ENCODE measurements around the gene IRX4. TPM values are rescaled to one million over a fixed set of nuclear protein-coding genes. Genes with fewer than 3 reads are reported as not detected.

Gene IRX4
- total RNA-seq, 6 donors from 2014 or later = 1.7 TPM; not detected in 5

DNA sequence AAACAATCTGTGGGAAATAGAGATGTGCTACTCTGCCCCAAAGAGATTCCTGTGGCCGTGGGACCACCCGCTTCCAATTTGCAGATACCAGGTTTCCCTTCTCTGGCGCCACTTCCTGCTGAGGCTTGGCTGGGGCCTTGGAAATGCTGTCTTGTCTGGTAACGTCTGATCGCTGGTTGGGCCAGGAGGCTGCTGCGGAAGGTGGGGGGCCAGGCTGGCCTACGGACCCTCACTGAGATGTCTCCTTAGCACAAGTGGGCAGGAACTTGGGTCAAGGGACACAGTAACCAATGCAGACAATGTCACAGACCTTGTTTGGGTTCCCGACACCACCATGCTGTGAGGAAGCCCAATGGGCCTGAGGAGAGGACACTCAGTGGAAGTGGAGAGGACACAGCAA, 31.7 kb upstream of the IRX4 start:
- WGBS, 2 donors = 85 to 100% methylated on average over 2 to 8 of the region's 8 CpGs
- H3K9me3 ChIP-seq = peaks cover 0 to 7% (median 0%) of the 10 kb centered on the region in 4 donors
- no peaks in the 10 kb centered on the region for H3K27me3 ChIP-seq
- no peak overlapping the region for H3K27ac ChIP-seq
- DNase-seq = peak in 1 of 2 donors; percentile 6
- H3K4me1 ChIP-seq = no peaks in the 10 kb centered on the region
- no peak for ATAC-seq (ENCODE audit: low FRiP score in 2 of 2)
- TF ChIP-seq POLR2A (IDR thresholded peaks at IDR 0.05) = no peak
- TF ChIP-seq POLR2AphosphoS5 (IDR thresholded peaks at IDR 0.05) = no peak
- TF ChIP-seq CTCF (IDR thresholded peaks at IDR 0.05) = no peak
- TF ChIP-seq EP300 (IDR thresholded peaks at IDR 0.05) = no peak
- H3K36me3 ChIP-seq = no peaks in the 10 kb centered on the region
- no peak overlapping the region for H3K4me3 ChIP-seq

- Histone ChIP-seq H3K27ac (no peak overlapping the region), H3K36me3 (no peaks in the 10 kb centered on the region), H3K4me3 (no peak overlapping the region), H3K4me1 (no peaks in the 10 kb centered on the region), H3K27me3 (no peaks in the 10 kb centered on the region), H3K9me3 (peaks cover 0 to 7% (median 0%) of the 10 kb centered on the region in 4 donors)
- DNase-seq = no peak
- TF ChIP-seq POLR2AphosphoS5 (IDR thresholded peaks at IDR 0.05) (no peak), CTCF (IDR thresholded peaks at IDR 0.05) (no peak), POLR2A (IDR thresholded peaks at IDR 0.05) (no peak), EP300 (IDR thresholded peaks at IDR 0.05) (no peak)
- 90 to 92% methylated on average over 15 of the region's 15 CpGs for WGBS, 2 donors
- no peak for ATAC-seq (ENCODE audit: low FRiP score in 2 of 2)
These were observed 30.9 kb upstream of the IRX4 start for GRCh38 chr5:1913578-1913977.

- H3K36me3 ChIP-seq = no peaks in the 10 kb centered on the region
- WGBS, 2 donors = 75 to 80% methylated on average over 16 to 18 of the region's 18 CpGs
- H3K9me3 ChIP-seq = peaks cover 0 to 7% (median 0%) of the 10 kb centered on the region in 4 donors
- H3K4me3 ChIP-seq = no peak overlapping the region
- H3K4me1 ChIP-seq = no peaks in the 10 kb centered on the region
- no peak for TF ChIP-seq POLR2AphosphoS5 (IDR thresholded peaks at IDR 0.05)
- no peak for TF ChIP-seq CTCF (IDR thresholded peaks at IDR 0.05)
- TF ChIP-seq EP300 (IDR thresholded peaks at IDR 0.05) = no peak
- TF ChIP-seq POLR2A (IDR thresholded peaks at IDR 0.05) = no peak
- H3K27me3 ChIP-seq = no peaks in the 10 kb centered on the region
- ATAC-seq (ENCODE audit: low FRiP score in 2 of 2) (no peak), DNase-seq (no peak)
- no peak overlapping the region for H3K27ac ChIP-seq
These were observed 30.3 kb upstream of the IRX4 start for GRCh38 chr5:1912951-1913565.

- Histone ChIP-seq H3K27me3 (no peaks in the 10 kb centered on the region), H3K27ac (no peak overlapping the region), H3K9me3 (peaks cover 0 to 7% (median 0%) of the 10 kb centered on the region in 4 donors), H3K4me3 (no peak overlapping the region), H3K4me1 (no peaks in the 10 kb centered on the region), H3K36me3 (no peaks in the 10 kb centered on the region)
- TF ChIP-seq CTCF (IDR thresholded peaks at IDR 0.05) = no peak
- no peak for TF ChIP-seq POLR2A (IDR thresholded peaks at IDR 0.05)
- no peak for TF ChIP-seq EP300 (IDR thresholded peaks at IDR 0.05)
- no peak for TF ChIP-seq POLR2AphosphoS5 (IDR thresholded peaks at IDR 0.05)
- ATAC-seq (ENCODE audit: low FRiP score in 2 of 2) = no peak
- WGBS, 2 donors = 86% methylated on average over 26 of the region's 26 CpGs
- DNase-seq = no peak
These were observed 29.1 kb upstream of the IRX4 start for GRCh38 chr5:1911773-1912235.
